ENCODE results near the gene TIMP4.
A peak's percentile ranks its signal among the peaks of the same experiment; 100 is the strongest.

TIMP4 gene

DNA sequence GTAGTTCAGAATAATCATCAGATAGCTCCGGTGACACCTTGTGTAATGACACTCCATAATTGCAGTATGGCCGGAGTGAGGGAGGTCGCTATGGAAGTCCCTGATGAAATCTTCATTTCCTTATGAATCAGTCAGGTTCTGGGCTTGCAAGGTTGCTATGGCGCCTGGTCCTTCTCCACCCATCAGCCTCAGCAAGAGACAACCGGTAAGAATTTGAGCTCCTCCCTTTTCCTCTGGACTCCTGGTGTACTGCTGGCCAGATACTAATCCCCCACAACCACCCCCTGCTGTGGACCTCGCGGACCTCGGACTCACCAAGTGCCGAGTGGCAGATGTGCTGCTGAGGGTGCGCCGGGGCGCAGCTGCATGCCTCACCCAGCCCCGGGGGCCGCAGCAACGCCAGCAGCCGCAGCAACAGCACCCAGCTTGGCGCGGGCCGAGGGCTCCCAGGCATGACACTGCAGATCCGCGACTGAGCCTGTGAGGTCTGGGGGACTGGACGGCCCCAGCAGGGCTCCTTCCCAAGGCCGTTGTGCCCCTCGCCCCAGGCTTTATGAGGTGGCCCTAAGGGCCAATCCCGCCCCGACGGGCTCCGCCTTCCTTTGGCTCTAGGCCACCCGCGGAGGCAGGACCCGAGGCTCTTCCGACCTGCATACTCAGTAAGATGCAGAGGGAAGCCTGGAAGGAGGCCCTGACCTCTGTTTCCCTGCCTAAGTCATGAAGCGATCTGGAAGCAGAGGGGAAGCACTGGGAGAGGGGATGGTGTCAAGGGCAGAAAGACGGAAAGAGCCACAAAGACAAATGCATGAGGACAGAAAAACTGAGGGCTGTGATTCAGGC, at the start of gene TIMP4:
Gene TIMP4 (minus strand): TSS at position 526 of the 840 bp plus-strand sequence. CDS start 72 bp downstream, at position 454.
- no peak for DNase-seq (ENCODE audit: extremely low read depth in 1 of 2, low read depth in 1 of 2)

DNA sequence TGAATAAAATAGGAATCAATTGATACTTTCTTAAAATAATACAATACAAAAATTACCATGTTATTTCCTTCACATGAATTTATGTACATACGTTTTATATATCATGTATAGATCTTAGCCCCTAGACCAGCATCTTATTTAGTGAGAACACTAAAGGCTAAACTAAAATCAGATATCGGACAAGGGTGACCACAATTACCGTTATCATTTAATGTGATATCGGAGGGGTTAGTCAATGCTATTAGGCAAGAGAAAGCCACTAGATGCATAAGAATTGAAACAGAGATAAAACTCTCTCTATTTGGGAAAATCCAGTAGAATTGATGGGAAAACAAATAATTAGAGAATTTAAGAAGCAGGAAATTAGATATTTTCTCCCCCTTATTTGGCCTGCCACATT, 46.5 kb upstream of the TIMP4 start:
- no peak for DNase-seq (ENCODE audit: extremely low read depth in 1 of 2, low read depth in 1 of 2)

DNA sequence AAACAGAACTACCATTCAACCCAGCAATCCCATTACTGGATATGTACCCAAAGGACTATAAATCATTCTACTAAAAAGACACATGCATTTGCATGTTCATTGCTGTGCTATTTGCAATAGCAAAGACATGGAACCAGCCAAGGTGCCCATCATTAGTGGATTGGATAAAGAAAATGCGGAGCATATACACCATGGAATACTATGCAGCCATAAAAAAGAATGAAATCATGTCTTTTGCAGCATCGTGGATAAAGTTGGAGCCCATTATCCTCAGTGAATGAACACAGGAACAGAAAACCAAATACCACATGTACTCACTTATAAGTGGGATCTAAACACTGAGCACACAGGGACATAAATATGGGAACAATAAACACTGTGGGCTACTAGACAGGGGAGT, 43.1 kb upstream of the TIMP4 start:
- no peak for DNase-seq (ENCODE audit: extremely low read depth in 1 of 2, low read depth in 1 of 2)

DNA sequence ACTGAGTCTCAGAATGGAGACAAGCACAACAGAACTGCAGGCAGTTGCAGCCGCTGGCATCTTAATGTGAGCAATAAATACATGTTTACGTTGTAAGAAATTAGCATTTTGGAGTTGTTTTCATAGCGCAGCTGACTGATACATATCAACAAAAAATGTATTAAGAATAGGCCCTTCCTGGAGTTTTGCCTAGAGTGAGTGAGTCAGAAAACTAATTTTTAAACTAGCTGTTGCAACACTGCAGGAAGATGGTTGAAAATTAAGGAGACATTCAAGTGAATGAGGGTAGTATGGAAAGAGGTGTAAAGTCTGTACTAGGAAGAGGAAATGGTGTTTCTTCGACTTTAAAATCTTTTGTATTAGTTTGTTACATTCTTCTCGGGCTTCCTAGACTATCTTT, 39.6 kb upstream of the TIMP4 start:
- no peak for DNase-seq (ENCODE audit: extremely low read depth in 1 of 2, low read depth in 1 of 2)

DNA sequence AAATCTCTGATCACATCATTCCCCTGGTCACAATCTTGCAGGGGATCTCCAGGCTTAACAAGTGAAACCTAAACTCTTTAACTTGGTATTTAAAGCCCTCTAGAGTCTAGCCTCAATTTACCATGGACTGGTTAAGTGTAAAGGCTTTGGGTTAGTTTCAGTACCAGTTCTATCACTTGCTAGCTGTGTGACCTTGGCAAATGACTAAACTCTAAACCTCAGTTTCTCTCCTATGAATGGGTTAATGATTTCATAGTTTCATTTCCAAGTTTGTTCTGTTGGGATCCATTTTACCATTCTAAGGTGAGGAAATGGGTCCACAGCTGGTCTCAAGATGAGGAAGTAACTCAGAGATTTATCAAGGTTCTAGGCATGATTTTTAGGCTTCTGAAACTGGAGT, 38.8 kb upstream of the TIMP4 start:
- DNase-seq (ENCODE audit: extremely low read depth in 1 of 2, low read depth in 1 of 2): no peak

DNA sequence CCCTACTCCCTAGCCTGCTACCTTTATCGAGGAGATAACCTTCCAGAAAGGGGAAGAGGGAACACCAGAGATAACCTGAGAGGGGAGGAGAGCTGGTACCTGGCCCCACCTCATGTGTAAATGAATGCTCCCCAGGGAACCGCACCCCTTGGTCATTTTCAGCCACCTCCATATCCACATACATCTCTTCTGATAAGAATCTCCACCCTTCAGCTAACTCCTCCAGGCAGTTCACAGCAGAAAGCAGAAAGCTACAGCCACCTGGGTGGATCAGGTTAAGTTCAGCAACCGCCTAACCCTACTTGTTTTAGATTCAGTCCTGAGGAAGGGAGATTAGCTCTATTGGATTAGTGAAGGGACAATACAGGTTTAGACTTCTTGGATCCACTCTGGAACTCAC, 38.0 kb upstream of the TIMP4 start:
- DNase-seq (ENCODE audit: extremely low read depth in 1 of 2, low read depth in 1 of 2): no peak

DNA sequence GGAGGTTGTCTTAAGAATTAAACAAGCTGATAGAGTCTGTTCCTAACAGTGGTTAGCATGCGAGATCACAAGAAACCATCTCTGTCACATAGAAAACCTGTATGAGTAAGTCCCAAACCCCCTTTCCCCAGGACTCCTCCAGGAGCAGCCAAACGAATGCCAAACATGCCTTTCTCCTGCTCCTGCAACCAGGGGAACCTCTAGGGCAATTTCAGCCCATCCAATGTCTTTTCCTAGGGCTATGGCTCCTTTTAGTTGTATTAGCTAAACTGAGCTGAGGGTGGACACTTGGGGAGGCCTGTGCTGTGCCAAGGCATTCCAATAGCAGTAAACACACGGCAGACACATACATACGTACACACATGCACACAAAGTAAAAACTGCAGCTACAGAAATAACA, 36.5 kb upstream of the TIMP4 start:
- DNase-seq (ENCODE audit: extremely low read depth in 1 of 2, low read depth in 1 of 2): no peak

DNA sequence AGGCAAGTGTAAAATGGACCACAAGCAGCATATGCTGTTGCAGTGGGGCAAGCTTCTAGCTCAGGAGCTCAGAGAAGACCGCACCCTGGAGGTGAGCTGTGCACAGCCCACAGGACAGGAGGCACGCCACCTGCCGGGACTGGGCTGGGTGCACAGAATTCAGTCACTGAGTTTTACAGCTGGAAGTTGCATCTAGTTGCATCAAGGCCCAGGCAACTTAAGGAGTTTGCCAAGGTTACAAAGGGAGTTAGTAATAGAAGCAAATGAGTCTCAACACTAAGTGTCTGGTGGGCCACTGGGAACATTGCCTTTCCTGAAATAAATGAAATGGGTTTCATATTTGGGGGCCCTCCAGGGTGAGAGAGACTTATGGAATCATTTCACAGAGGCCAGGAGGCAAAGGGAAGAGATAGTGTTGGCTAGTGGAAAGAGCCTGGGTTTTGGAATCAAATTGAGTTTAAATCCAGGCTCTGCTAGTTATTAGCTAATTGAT, 36.0 kb upstream of the TIMP4 start:
- DNase-seq (ENCODE audit: extremely low read depth in 1 of 2, low read depth in 1 of 2): peak in 1 of 2 donors; percentile 51

DNA sequence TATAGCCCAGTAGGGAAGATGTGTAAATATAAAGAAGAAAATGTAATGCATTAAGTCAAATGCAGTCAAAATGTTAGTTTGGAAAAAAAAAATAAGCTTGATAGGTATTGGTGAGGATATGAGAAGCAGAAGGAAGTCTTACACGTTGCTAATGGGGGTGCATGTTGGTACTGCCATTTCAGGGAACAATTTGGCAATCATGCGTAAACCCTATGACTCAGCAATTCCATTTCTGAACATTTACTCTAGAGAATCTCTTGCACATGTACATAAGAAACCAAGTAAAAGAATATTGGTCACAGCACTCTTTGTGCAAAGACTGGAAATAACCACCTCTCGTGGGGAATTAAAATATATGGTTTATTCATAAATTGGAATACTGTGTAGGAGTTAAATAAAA, 35.5 kb upstream of the TIMP4 start:
- no peak for DNase-seq (ENCODE audit: extremely low read depth in 1 of 2, low read depth in 1 of 2)

DNA sequence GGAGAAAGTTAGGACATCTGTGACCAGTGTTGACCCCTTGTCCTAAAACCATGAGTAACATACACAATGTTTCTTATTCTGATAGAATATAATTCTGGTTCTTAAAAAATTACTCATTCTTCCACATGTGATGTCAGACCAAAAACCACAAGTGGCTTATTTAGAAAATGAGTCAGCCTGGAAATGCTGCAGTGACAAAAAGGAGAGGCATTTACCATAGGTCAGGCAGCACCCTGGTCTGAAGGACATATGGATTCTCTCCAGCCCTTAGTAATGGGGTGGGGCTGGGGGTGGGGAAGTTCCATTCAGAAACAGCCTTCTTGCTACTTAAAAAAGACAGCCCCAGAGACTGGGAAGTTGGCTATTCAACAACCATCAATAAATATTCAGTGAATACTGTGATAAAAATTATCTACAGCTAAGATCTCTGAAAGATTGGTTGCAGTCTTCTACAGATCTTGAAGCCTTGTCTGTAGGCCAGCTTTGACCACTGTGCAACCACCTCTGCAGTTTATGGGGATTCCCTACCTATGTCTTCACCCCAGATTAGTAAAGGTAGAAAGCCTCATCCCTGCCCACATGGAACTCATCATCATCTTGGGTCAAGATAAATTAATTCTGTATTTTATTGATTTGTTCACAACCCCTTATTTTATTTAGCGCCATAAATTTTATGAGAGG, 34.9 kb upstream of the TIMP4 start:
- peak; percentile 32 for DNase-seq (ENCODE audit: extremely low read depth in 1 of 2, low read depth in 1 of 2)

DNA sequence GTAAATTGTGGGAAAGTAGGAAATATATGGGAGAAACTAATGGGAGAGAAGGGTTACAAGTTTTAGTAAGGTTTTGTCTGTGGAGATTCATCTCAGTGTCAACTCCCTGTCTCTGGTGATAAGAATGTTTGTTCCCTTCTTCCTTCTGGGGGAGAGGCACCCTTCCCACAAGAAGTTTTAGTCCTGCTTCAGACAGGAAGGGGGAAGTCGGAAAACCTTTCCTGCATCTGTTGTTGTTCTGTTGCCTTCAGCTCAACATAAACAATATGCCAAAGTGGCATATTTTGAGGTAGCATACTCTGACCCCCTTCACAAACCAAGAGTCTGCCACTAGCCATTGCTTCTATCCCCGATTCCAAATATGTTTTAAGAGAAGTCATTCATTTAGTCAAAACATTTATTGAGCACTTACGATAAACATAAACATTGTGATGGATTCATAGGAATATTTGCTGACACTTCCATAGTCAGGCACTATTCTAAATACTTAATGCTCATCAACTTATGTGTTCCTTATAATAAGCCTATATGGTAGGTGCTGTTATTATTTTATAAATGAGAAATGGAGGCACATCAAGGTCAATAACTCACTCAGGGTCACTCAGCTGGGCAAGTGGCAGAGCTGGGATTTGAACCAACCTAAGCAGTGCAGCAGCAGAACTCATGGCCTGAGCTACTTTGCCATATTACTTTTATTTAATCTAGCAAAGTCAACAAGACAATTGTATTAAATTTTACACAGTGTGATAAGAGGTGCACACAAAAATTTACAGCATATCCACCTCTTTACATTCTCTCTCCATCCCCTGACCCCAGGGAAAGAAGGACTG, 34.2 kb upstream of the TIMP4 start:
- DNase-seq (ENCODE audit: extremely low read depth in 1 of 2, low read depth in 1 of 2): no peak

DNA sequence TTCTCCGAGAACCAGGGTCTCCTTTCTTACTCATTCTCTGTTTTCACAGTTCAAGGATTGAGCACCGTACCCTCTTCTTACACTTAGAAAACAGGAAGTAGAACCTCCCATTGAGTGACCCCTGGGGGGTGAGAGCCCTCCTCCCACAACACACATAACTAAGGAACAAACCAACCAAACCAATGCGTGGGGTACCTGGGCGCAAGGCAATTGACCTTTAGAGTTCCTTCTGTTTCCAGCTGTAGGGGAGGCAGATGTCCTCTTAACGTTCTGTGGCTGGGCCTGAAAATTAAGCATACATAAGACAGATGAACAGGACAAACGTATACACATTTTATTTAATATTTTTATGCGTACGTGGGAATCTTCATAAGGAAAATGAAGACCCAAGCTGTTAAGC, 33.5 kb upstream of the TIMP4 start:
- DNase-seq (ENCODE audit: extremely low read depth in 1 of 2, low read depth in 1 of 2): no peak

DNA sequence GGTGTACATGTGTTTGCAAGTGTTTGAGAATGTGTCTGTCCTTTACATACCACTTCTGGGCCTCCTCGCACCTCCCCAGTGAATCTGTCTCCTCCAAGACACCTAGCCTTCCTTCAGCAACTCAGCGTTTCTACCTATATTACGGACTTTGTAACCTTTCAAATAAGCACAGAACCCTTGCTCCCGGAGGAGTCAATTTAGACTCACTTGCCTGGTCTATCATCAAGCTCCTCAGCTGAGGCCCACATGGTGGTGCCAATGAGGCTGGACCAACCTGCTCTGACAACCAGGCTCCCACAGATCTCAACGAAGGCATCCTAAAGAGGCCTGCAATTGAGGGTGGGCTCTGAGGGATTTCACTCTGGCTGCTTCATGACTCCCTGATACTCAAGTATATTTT, 32.8 kb upstream of the TIMP4 start:
- no peak for DNase-seq (ENCODE audit: extremely low read depth in 1 of 2, low read depth in 1 of 2)

DNA sequence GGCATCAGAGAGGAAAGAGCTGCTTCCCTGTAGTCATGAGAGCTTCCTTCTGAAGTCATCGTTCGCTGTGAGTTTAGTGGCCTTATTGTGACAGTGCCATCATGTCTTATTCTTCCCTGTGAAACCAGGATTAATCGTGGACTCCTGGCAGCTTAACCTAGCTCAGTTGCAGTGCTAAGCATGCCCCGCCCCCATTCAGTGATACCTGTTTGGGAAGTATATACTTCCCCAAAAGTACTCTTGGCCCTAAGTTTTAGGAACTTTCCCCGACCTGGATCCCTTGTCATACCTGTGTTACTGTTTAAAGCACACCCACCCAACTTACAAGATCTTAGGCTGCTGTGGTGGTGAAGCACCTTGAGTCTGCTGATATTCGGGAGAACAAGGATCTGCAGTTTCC, 32.1 kb upstream of the TIMP4 start:
- no peak for DNase-seq (ENCODE audit: extremely low read depth in 1 of 2, low read depth in 1 of 2)

DNA sequence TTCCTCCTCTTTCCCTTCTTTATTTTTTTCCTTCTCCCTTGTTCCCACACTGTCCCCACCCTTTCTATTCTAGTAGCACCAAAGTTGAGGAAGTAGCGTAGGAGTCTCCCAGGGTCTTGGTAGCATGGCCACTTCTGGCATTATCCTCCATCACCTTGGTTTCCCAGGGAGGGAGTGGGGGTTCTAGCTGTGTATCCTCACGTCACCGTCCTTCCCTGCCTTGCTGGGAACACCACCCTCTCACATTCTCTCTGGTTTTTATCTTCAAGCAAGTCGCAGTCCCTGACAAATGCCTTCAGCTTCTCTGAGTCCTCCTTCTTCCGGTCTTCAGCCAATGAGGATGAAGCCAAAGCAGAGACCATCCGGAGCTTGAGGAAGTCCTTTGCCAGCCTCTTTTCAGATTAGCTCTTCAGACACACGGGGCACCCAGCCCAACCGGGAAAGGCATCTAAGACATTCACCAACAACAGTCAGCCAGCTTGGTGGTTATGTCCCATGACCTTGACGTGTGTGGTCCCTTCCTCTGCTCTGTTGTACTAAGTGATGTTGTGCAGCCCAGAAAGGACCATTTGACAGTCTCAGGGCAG, 31.6 kb upstream of the TIMP4 start:
- no peak for DNase-seq (ENCODE audit: extremely low read depth in 1 of 2, low read depth in 1 of 2)

DNA sequence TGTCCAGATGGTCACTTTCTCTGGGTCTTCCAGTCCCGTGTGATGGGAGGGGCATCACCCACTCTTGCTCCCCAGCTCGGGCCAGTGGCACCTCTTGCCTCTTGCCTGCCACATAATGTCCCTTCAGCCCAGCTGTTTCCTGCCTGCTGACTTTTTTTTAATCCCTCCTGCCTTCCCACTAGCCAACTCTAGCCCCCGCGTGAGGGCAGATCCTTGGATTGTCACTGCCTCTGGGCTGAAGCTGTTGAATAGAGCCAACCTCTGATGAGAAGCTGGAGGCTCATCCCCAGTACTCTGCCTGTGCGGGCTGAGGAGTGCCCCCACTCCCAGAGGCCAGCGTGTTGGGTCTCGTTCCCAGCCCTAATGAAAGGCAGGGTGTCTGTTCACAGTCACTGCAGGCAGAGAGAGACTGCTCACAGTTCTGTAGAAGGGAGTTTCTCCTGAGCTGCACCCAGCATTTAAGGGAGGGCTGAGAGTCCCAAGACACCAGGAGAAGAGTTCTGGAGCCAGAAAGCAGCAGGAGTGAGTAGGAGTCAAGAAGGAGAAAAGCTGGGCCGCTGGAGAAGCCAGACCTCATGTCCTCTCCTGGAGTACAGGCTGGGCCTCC, 30.1 kb upstream of the TIMP4 start:
- no peak for DNase-seq (ENCODE audit: extremely low read depth in 1 of 2, low read depth in 1 of 2)

DNA sequence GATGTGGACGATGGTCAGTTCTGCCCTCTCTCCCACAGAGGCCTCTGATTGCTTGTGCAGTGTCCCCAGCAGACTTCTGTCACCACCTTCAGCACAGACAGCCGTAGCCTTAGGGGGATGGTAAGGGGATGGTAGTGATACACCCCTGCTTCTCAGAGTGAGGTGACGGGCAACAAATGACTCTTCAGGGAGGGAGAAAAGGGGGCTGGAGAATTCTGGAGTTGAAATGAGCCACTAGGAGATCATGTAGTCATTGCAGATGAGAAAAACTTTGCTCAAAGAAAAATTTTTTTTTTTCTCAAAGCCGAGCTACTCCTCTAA, 29.6 kb upstream of the TIMP4 start:
- peak in 1 of 2 donors; percentile 37 for DNase-seq (ENCODE audit: extremely low read depth in 1 of 2, low read depth in 1 of 2)

DNA sequence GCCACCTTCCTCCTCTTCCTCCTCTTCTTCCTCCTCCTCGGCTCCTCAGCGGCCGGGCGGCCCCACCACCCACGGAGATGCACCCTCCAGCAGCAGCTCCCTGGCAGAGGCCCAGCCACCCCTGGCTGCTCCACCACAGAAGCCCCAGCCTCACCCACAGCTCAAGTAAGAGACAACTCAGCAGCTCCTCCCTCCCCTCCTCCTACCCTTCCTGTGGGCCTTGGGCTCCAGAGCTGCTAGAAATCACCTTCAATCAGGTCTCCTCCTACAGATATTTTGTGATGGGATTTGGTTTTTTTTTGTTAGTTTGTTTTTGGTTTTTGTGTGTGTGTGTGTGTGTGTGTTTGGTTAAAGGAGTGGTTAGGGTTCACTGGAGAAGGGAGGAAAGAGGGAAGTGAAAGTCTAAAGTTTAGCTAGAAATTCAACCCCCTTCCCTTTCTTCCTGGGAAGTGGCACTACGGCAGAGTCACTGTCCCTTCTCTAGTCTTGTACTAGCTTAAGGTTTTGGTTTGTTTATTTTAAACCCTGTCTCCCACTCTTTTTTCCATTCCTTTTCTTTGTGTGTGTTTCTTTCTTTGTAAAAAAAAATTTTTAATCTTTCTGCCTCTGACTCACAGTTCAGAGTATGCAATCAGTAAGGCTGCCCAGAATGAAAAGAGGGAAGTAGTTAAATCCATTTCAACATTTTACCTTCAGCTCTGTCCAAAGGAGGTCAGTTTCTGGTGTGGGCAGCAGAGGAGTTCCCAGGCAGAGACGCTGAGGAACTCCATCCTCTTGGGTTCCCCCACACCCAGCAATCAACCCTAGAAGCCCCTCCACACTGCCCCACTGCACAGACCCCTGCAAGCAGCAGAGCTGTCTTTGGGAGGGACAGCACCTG, 29.0 kb upstream of the TIMP4 start:
- DNase-seq (ENCODE audit: extremely low read depth in 1 of 2, low read depth in 1 of 2): peak; percentile 69 to 88

DNA sequence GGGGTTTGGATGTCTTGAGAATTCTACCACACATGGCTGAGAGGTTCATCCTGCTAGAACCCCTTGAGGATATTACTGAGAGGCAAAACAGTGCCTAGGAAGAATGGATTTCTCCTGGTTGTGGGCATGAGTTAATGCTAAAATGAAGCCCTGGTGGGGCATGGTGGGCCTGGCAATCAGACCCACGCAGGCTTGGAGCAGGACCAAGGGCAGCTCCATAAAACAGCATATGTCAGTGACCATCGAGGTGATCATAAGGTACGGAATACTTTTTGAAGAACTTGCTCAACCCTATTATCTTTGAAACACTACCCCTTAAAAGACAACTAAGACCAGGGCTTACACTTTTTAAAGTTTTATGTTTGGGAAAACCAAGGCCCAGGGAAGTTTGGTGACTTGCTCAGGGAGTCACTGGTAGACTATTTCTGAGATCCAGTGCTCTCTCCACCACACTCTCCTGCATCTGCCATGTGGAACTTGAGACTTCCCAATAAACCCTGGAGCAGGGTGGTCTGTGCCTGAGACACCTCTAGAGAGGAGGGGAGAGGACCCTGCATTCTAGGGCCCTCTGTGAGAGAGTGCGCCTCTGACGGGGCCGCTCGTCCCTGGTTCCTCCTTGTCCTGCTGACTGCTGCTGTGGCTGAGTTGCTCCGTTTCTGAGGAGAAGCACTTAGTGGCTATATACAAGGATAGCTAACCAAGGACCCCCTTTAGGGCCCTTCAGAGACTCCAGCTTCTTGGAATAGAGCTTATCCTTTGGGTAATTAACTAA, 28.0 kb upstream of the TIMP4 start:
- DNase-seq (ENCODE audit: extremely low read depth in 1 of 2, low read depth in 1 of 2): no peak
